Activated CD4-positive, alpha-beta T cell treated with anti-CD3 and anti-CD28 coated beads for 4 hours (primary cell): ENCODE data around the gene F13A1.

Source experiments
- DNase-seq, 2 donors: peaks; one replicate each; pipeline ENCODE4 v3.0.0-alpha.2; 2020

The F13A1 gene

DNA sequence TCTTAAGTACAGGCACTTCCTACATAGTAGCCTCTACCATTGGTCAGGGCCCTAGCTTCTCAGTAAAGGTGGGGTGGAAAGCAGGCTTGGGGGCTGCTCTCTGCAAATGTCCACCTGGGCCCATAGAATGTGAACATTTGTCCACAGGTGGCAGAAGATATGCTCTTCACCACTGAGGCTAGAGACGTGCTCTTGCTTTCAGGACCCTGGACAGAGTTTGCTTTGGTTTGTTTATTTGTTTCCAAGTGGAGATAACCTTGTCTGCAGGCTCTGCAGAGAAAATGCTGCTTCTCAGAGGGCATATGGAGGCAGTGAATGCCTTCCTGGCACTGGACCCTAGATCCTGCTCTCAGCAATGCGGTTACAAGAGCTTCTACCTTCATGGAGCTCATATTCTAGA lies 129.0 kb downstream of the F13A1 start:
- no peak for DNase-seq

DNA sequence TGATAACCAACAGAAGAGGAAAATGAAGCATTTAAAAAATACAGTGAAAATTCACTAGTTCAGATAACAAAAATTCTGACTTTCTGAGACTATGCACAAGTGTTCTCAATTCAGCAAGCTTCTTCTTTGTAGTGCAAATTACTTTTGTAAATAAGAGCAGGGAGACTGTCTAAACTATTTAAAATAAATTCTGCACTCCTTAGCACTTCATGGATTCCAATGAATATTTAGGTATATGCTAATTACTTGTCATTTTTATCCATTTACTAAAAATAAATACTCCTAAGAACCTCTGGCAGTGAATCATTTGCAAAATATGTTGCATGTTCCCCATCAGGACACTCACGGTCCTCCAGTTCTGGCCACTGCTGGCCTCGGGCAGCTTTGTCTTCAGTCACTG lies 139.8 kb downstream of the F13A1 start:
- no peak for DNase-seq

DNA sequence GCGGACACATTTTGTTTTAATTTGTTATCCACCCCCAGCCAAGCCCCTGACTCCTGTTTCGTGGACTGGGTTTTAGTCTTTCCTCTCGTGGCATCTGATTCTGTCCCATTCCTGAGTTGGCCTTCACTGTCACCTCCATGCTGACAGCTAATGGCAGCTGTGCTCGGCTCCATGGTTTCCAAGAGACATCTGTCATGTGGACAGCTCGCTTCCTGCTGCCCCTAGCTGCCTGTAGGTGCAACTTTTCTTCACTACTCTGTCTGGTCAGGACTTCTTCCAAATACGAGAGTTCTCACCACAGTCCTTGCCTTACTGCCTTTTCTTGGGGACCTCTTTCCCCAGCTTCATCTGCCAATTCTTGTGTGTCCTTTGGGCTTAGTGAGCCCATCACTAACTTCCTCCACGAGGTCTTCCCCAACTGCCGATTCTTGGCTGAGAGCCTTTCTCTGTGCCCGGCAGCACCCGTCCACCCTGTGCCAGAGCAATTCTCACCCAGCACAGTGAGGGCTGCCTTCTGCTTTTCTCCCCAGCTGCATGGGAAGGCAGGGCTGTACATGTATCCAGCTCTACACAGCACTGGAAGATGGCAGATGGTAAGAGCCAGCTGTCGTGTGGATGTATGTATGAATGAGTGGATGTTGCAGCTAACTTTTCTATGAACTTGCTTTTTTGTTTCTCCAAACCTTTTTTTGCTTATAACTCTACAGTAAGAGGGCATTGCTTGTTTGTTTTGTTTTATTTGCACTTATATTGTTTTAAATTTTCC lies 140.4 kb downstream of the F13A1 start:
- DNase-seq = no peak

DNA sequence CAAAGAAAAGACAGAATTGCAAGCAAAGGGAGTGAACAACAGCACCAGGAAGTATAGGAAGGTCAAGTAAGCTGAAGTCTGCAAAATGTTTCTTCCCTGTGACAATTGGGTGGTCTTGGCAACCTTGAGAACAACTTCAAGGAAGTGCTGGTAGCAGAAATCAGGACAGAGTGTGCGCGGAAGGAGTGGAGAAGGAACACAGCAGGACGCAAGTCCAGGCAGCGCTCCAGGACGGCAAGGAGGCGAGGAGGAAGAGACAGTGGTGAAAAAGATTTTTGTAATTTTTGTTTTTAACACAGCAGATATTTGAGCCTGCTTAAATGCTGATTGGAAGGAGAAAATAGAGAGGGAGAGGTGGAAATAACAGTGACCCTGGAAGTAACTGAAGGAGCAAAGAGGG lies 141.7 kb downstream of the F13A1 start:
- no peak for DNase-seq

DNA sequence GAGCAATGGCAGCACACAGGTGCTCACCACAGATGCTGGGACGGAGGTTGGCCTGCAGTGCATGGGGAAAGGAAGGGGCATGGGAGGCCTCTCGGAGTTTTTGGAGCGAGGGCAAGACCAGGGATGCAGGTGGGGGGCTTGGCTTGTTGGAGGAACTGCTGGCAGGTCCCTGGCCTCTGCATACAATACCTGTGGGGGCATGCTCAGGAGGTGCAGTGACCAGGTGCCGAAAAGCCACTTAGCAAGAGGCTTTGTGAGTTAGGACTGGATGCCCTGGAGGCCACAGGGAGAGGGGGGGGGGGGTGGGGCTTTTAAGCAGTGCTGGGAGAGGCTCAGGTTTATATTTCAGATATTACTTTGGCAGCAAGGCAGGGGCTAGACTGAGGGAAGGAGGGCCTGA lies 142.7 kb downstream of the F13A1 start:
- no peak for DNase-seq

DNA sequence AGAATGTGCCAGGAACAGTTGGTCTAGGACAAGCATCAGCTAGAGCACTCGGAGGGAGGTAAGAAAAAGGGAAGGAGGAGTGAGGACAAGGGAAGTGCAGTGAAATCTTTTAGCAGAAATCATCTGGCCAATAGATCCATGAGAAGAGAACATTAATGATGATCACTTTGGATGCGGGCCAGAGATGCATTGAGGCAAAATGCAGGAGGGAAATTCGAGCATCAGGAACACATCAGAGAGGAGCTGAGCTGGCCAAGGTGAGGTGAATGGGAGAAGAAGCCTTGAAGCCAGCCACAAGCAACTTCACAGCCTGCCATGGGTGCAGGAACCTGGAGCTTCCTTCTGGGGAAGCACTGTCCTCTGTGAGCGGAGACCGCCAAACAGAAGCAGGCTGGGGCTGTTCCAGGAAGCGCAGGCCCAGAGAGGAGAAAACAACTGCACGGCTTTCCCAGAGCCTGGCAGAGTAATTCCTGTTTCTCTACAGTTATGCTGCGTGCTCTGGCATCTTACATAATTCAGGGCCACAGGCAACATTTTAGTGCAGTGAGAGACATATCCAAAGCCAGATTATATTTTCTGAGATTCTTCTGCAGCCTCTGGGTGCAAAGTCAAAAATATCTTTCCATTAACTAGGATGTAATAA lies 143.8 kb downstream of the F13A1 start:
- DNase-seq = no peak

DNA sequence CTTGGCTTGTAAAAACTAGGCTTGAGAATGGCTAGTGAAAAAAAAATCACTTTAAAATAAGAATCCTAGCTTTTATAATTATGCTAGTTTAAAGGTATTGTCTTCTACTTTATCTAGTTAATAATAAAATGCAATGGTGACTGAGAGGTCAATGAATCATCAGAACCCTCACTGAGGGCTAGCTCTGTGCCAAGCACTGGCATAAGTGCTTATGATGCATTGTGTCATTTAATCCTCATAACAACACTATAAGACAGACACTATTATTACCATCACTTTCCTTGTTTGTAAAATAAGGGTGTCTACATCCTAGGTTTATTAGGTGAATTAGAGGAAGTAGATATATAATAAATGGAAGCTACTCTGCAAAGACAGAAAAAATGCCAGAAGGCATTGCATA lies 144.3 kb downstream of the F13A1 start:
- DNase-seq = no peak

DNA sequence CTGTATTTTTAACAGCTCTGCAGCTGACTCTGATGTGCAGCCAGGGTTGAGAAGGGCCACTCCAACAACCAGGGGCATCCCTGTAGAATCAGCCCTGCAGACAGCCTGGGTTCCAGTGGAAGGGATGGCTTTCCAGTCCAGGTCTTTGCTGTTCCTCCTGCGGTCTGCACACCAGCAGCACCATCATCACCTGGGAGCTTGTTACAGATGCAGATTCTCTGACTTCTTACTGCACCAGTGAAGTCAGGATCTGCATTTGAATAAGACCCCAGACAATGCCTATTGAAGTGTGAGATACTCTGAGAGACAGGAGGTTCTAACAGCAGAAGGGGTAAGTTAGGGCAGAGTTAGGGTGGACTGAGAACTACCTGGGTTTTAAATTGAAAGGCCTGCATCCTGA lies 151.3 kb downstream of the F13A1 start:
- DNase-seq = no peak

DNA sequence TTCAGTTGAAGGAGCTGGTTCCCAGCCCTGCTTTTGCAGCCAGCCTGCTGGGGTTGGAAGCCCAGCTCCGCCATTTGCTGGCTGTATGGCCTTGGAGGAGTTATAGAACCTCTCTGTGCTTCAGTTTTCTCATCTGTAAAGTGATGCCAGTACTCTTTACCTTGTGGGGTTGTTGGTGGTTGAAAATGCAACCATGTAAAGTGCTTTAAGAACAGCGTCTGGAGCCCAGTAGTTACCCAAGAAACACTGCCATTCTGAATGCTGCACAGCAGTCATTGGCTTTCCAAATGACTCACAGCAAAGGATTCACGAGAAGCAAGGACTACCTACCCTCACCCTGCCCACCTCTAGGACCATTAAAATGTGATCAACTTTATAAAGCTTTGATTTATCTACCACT lies 154.4 kb downstream of the F13A1 start:
- no peak for DNase-seq

DNA sequence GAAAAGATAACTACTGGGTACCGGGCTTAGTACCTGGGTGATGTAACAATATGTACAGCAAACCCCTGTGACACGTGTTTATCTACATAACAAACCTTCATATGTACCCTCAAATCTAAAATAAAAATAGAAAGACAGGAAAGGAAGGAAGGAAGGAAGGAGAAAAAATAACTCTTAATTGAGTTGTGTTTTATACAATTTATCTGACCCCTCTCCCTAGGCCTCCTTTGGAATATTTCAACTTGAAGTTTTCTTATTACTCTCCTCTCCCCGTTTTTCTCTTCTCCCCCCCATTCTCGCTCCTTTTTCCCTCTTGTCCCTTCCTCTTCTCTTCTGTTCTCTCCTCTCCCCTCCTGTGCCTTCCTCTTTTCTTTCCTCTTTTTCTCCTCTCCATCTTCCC lies 156.1 kb downstream of the F13A1 start:
- no peak for DNase-seq

DNA sequence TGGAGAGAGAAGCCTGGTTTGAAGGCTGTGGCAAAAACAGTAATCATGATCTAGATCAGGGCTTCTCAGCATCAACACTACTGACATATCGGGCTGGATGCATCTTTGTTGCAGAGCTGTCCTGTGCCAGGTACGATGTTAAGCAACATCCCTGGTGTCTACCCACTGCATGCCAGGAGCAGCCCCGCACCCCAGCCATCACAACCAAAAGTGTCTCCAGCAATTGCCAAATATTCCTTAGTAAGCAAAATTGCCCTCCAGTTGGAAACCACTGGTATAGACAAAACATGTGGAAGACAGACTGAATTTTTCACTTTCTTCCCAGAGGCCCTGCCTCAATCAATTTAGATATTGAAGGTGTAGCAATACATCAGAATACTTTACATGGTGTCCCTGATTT lies 166.1 kb downstream of the F13A1 start:
- DNase-seq = no peak

DNA sequence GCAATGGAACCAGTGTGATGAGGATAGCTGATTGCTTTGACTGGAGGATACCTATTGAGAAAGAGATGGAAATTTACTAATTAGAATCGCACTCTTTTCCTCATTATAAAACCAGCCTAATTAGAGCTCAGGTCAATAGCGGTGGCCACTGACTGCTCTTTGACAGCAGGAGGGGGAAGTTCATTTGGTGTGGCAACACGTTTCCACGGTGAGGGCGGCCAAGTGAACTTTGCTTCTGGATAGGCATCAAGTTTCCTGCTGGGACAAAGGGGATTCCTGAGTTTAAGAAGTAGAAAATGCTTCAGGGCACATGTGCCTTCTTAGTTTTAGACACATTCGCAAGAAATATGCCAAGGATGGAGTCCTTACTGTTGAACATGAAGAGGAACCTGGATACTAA lies 168.4 kb downstream of the F13A1 start:
- DNase-seq = no peak

DNA sequence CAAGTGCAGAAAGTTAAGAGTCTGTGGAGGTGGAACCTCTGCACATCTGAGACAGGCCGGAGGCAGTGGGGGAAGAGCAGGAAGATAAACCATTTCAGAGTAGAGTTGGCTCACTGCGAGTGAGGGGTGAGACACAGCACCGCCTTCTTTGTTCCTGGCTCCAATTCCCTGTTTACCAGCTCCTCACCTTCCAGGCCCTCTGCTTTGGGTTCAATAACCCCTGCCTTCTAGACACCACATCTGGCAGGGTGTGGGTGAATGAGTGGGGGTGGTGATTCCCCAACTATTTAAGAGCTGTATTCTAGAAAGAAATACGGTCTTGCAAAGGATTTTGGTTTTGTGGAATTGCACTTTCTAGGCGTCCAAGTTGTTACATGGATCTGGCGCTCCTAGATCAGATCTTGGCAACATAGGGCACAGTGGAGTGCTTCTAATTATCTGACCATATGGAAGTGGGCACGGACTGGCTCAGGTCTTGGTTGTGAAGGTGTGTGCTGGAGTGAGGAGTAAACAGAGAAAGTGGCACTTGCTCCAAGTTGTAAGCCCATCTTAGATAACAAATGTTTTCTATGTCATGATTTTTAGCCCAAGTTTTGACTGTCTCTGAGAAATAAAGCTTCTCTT lies 172.2 kb downstream of the F13A1 start:
- DNase-seq = no peak

DNA sequence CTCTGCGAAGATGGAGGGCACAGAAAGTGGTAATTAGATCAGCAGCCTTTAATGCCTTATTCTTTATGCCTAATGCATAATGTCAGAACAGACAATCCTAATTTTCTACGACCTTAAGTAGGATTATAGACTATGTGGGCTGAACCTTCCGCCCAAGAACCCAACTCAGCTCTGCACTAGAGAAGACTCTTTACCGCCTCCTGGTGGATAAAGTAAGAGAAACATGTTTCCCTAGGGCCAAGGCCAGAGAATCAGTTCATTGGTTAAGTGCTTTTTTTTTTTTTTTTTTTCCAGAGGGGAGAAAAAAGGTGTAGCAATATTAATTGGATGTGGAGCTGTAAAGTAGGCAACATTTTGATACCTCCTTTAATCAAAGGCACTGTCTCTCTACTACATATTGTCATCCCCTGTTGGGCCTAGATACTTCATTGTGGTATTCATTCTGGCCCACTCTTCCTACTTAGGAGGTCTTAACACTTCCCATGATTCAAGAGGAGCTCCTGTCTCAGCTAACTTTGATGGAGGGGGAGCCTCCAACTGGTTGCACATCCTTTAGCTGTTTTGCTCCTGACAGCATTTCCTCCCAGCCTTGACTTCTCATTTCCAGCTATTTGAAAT lies 188.9 kb downstream of the F13A1 start:
- no peak for DNase-seq

DNA sequence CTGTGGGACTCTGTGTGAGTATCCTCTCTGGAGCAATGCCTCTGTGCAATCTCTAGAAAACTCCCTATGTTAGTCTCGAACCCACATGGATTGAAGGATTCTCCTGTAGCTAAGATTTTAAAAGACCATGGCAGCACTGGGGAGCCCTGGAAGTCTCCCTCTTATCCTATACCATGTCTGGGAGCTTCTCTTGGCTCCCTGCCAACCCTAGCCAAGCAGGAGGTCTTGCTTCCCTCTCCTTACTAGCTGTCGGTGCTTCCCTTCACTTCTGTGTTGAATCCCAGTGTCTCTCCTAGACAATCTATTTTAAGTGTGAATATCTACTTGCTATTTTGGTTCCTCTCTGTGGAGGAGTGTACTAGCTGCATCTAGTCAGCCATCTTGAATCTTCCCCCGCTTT lies 195.0 kb downstream of the F13A1 start:
- DNase-seq = no peak

DNA sequence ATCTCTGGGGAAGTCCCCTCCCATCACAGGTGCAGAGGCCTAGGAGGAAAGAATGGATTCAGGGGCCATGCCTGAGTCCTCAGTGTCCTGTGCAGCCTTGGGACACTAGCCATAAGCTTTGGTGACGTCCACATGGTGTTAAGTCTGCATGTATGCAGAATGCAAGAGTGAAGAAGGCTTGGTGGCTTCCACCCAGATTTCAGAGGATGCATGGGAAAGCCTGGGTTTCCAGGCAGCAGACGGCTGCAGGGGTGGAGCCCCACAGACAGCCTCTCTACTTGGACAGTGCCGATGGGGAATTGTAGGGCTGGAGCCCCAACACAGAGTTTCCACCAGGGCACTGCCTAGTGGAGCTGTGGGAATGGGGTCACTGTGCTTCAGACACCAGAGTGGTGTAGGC lies 196.7 kb downstream of the F13A1 start:
- no peak for DNase-seq

DNA sequence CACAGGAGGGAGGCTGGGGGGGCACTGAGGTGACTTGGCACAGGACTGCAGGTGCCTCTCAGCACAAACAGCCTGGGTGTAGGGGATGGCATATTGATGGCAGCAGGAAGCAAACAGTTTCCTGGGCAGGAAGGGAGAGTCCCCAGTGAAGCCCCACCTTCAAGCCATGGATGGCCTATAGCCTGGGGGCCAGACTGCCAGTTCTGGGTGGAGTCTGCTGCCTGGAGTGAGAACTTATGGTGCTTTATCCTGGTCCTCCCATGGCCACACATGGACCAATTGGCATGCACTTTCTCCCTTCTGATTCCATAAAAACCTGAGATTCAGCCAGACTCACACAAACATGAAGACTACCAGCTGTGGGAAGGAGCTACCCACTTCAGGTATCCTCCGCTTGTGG lies 198.5 kb downstream of the F13A1 start:
- DNase-seq = no peak

DNA sequence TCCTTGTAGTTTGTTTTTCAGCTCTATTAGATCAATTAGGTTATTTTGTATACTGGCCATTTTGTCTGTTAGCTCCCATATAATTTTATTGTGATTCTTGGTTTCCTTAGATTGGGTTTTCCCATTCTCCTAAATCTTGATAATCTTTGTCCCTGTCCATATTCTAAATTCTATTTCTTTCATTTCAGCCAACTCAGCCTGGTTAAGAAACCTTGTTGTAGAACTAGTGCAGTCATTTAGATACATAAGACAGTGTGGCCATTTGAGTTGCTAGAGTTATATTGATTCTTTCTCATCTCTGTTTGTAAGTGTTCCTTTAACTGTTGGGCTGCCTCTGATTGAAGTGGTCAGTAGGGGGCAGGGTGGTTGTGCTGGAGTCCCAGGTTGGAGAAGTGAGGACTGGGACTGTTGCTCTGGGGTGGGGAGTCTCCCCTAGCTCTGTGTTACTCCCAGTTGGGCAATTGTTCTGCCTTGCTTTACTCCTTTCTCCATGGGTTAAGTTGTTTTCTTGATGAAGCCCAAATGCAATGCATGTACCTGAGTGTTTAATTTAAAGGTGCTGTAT lies 214.9 kb downstream of the F13A1 start:
- DNase-seq = no peak
